Measurements from ENCODE around the gene MBTPS2.
"Not testable (repeated sequence)": the region's sequence is repeated elsewhere in the genome, so short reads cannot be mapped to it uniquely, and the experiment has no call there.

MBTPS2 gene

DNA sequence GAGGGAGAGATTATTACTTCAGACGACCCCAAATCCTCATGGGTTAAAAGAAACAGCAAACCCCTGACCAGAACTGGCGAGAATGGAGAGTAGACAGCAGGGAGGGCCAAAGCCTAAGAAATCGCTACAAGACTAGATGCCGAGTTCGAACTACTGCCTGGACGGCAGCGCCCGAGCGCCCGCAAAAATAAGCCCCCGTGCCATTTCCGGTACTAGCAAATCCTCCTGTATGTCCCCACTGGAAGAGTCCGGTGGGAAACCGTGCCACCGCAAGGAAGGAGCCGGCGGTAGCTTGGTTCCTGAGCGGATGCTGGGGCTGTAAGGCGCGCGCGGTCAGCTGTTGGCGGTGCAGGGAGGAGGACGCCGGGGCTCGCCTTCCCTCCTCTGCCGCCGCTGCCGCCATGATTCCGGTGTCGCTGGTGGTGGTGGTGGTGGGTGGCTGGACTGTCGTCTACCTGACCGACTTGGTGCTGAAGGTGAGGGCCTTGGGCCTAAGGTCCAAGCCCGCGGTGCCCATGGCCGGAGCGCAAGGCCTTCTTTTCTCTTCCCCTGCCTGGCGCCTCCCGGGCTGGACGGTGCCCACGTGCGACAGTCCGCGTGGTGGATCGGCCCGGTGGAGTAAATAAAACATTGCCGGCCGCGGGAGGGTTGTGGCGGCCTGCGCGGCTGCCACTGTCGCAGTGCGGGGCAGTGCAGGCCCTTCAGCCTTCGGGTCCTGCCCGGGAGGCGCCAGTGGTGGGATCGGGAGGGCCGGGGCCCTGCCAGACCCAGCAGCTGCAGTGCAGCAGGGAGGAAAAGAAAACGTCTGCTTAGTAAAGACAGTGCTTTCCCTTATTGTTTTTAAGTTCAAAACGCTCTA is at the start of gene MBTPS2:
TSS of gene MBTPS2 (plus strand) at position 284 of the 859 bp plus-strand sequence. CDS start at position 402, 118 bp downstream.
- peak; percentile 91 for DNase-seq (ENCODE audit: low spot score)

DNA sequence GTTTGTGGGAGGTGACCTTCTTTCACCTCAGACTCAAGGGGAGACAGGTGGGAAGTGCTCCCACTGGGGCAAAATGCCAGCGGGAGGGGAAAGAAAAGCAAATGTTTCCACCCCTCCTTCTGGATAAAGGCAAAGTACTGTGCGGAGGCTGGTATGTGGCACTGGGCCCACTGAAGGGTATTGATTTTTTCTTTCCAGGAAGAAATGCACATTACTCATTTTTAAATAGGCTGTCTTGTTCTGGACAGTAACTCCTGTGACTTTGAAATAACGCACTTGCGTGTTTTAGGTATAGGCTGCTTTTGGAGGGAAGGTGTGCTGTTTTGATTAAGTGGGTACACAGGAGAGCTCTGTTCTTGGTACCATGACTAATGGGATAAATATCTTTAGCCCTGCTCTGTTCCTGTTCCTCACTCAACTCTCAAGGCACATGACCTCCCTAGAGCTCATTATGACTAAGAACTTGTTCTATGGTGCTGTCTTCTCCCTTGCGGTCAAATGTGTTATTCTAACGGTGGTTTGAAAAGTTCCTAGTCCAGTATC is 40.7 kb upstream of the MBTPS2 start:
- DNase-seq (ENCODE audit: low spot score): peak; percentile 16

DNA sequence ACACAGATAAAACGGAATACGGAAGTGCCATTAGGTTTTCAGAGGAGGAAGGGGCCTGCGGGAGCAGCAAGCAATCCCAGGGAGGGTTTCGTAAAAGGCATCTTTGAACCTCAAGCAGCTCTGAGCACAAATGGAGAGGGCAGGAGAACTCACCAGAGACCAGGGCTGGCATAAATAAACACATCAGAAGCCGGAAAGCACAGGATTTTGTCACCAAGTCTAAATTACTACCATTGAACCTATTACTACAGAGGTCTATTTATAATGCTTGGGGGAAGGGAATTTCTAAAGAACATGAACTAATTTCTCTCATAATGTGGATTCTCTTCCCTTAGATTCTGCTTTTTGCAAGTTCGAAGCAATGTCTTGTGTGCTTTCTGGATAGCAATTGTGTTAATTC is 39.6 kb upstream of the MBTPS2 start:
- no peak for DNase-seq (ENCODE audit: low spot score)

DNA sequence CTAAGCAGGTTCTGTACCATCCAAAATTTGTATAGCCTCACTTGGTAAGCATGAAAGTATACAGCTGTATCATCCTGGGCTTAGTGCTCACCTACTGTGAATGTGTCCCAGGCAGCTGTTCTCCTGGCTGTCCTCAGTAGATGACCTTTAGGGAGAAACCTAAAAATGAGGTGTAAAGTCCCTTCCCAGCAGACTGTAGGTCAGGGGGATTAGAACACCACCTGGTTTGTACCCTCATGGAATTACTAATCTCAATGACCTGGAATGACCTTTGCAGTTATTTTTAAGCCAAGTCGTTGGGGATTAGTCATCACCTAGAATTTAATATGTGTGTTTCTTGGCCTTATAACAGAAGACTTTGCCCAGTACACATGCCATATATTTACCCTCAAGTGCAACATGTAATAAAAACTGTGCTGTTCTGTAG is 39.1 kb upstream of the MBTPS2 start:
- DNase-seq (ENCODE audit: low spot score): no peak

DNA sequence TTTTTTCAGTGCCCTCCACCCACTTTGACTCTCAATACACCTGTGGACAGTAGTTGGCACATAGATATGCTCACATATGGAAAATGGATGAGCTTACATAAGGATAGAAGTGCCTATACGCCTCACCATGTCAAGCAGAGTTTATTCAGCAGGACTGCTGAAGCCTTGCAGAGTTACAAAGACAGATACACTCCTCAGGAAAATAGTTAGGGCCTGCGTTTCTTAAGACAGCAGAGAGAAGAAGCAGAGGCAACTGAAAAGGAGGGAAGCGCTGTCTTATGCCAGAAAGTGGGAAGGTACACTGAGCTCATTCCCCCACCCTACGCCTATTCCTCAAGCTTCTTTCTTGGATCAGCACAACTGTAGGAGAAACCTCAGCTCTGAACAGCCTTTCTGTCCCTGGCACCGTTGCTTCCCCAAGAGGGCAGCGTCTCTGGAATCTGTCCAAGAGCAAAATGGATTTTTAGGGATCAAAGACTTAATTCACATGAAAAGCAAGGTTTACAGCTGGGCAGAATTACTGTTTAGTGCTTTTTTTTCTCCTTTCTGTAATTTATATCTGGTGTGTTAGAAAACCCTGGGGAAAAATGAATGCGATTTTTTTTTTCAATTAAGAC is 37.3 kb upstream of the MBTPS2 start:
- no peak for DNase-seq (ENCODE audit: low spot score)

DNA sequence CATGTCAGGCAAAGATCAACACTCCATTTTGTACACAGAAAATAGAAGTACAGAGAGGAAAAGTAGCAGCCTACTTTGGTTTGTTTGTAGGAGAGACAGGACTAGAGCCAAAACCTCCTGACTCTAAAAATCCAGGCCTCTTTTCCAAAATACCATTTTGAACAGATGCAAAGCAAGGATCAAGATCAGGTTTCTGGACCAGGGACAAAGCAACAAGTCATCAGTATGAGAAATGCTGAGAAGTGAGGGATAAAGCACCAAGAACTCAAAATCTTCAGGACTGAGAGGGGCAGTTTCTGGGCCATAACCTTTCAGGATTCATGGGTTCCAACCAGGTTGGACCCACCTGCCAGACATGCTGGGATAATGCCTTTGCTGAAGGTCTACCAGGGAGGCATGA is 36.6 kb upstream of the MBTPS2 start:
- DNase-seq (ENCODE audit: low spot score): no peak

DNA sequence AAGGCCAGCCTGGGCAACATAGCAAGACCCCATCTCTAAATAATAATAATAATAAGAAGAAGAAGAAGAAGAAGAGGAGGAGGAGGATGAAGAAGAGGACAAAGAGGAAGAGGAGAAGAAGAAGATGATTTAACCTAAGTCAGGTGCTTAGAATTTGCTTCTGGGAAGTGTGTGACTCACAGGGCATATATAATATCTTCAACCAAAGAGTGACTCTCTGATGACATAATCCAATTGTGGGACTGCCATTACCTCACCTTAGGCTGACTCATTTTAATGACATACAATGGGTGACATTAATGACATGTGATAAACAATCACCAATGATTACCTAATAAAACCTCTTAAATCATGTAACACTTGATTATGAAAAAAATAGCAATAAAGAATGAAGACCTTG is 32.7 kb upstream of the MBTPS2 start:
- peak; percentile 65 for DNase-seq (ENCODE audit: low spot score)

DNA sequence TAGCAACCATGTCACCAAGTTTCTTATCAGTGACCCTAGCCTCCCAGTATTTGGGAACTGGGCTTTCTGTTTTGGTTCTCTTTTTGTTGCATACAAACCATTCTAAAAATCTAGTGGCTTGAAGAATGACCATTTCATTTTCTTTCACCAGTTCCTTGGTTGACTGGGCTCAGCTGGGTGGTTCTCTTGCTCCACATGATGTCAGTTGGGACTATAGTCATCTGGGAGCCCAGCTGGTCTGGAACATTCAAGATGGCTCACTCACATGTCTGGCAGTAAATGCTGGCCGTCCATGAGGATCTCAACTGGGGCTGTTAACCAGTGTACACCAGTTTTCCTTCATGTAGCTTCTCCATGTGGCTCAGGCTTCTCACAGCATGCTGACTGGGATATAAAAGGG is 27.6 kb upstream of the MBTPS2 start:
- no peak for DNase-seq (ENCODE audit: low spot score)

DNA sequence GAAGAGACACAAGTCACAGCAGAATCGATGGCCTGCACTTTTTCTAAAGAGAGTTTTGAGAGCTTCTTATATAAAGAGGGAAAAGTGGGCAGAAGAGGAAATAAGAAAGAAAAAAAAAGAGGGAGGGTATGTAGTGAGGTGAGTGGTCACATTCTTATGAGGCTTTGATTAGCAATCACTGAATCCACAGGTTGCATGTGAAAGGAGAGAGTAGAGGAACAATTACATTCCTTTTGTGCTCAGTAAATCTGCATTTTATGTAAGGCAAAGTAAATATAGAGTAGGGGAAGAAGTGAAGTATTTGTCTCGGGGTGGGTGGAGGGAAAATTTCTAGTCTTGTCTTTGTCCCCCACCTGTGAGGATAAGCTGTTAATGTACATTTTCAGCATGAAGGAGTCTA is 26.8 kb upstream of the MBTPS2 start:
- DNase-seq (ENCODE audit: low spot score): no peak

DNA sequence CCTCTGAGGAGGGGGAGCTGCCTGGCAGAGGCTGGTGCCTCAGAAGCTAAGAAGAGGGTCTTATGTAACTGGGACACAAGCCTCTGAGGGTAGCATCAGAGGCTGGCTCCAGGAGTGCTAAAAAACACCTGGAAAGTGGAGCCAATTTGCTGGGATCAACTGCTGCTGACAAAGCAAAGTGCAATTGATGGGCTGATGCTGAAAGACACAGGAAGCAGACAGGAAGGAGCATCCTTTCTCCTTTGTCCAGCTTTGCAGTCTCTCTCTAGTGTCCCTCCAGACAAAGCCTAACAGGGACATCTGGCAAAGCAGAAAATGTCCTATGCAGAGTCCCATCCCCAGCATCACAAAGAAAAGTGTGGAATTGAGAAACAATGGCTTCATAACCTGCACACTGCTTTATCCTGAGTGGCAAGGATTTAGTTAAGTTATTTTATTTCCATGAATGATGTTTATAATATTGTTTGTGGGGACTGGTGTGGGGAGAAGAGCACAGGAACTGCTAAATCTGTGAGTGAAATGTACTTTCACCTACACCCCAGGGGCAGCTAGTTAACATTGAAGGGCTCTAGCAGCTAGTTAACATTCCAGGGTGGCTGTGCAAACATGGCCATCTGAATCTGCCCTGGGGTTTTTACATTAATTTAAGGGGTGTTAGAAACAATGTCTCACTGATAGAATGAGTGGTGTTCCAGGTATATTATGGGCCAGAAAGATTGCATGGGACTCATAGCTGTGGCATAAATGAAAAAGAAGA is 25.6 kb upstream of the MBTPS2 start:
- DNase-seq (ENCODE audit: low spot score): no peak

DNA sequence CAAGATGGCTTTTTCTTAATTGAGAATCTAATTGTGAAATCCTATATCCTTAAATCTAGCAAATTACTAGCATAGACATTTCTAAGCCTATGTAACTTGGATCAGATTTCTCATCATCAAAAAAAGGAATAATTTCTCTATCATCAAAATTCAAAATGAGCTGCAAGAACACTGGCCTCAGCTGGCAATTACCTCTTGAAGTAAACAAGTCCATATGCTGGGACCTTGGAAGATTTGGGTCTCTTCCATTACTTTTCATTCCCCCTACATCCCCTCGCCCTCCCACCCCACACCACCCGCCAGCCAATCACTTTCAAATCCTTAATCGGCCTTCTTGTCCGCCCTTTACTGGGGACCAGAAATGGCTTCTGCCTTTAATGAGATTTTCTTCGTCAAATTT is 23.3 kb upstream of the MBTPS2 start:
- no peak for DNase-seq (ENCODE audit: low spot score)

DNA sequence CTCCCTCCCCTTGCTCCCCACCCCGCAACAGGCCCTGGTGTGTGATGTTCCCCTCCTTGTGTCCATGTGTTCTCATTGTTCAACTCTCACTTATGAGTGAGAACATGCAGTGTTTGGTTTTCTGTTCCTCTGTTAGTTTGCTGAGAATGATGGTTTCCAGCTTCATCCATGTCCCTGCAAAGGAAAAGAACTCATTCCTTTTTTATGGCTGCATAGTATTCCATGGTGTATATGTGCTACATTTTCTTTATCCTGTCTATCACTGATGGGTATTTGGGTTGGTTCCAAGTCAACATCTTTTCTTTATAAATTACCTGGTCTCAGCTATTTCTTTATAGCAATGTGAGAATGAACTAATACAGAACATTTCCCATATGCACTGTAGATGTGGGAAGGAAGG is 19.2 kb upstream of the MBTPS2 start:
- DNase-seq (ENCODE audit: low spot score): not testable (repeated sequence)

DNA sequence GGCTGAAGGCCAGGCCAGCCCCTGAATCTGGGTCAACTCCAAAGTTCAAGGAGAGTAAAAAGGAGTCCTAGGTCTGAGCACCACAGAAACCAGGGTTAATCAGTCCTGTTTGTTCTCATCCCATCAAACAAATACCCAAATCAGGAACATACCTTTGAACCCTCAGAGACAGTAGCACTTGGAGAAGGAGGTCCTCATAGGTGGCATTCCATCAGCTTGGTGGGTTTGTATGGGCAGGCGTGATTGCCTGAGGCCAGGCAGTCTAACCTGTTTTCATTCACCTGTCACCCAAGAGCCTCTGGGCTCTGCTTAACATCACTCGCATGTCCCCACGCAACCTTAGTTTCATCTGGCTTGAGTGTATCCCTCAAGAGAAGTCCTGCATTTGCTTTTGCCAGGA is 17.5 kb upstream of the MBTPS2 start:
- no peak for DNase-seq (ENCODE audit: low spot score)

DNA sequence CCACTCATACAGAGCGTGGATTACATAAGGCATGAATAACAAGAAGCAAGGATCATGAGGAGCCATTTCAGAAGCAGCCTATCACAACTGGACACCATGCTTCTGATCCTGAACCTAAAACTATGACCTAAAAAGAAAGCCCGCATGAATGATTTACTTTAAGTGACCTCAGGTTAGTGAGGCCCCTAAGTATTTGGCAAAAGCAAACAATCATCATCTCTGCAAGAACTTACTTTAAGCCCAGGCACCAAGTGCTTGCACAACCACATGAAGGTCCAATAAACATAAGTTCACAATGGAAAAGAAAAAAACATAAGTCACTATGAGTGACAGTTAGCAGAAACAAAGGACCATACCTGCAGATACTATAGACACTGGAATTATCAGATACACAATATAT is 7.9 kb upstream of the MBTPS2 start:
- no peak for DNase-seq (ENCODE audit: low spot score)

DNA sequence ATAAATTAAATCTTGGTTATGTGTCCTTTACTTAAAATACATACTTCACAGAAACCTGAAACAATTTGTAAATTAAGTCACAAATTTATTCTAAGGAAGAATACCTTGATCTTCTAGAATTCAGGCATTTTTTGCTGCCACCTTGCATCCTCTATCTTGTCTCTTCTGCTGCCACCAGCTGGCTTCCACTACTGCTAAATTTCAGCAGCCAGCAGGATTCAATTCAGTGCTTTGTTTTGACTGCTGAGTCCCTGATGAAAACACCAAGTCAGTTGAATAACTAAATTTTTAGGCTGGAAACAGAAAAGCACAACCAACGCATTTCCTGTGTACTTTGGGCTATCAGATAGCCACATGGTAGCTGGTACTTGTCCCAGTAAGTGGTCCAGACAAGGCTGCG is 2.4 kb upstream of the MBTPS2 start:
- DNase-seq (ENCODE audit: low spot score): no peak

DNA sequence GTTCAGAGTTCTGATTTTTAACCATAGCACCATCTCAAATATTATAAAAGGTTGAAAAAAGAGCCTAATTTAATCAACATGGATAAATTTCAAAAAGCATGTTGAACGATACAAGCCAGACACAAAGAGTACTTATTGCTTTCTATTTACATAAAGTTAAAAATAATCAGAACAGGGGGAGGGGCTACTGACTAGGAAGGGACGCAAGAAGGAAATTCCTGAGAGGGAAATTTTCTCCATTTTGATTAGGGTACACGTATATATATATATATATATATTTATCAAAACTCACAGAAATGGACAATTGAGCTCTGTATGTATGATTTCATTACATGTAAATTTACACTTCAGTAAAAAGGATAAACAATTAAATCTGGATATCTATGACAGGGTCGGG is 482 bp upstream of the MBTPS2 start:
- peak; percentile 40 for DNase-seq (ENCODE audit: low spot score)

DNA sequence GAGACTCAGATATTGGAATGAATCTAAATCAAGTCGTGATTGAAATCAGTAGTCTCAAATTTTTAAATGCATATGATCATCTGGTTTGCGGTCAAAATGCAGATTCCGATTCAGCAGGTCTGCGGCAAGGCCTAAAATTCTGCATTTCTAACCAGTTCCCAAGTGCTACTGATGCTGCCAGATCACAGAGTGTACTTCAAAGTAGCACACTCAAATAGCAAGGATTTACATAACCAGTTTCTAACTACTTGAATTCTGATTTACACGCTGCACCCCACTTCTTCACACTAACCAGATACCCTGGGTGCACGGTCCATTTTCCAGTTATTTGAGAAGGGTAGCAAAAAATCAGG is 752 bp downstream of the MBTPS2 start:
- peak; percentile 30 for DNase-seq (ENCODE audit: low spot score)

DNA sequence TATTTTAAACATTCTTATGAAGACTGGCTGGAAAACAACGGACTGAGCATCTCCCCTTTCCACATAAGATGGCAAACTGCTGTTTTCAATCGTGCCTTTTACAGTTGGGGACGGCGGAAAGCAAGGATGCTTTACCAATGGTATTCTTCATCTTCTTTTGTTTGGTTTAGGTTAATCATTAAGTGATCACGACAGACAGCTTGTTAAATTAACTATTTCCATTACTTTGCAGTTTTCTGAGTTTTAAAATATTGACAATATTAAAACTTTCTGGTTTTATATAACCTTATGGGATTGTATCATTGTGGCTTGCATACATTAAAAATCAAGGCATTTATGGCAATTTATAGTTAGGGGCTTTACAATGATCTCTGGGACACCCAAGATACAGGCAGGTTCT is 3.8 kb downstream of the MBTPS2 start:
- DNase-seq (ENCODE audit: low spot score): no peak

DNA sequence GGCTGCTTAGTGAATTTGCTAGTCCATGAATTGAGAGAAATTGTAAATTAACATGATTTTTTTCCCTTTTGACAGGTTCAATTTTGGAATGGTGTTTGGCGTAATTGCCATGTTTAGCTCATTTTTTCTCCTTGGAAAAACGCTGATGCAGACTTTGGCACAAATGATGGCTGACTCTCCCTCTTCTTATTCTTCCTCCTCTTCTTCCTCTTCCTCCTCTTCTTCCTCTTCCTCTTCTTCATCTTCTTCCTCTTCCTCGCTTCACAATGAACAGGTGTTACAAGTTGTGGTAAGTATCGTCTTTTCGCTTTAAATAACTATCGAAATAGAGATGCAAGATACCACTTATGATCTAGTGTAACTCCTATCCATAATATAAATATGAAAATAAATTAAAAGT is 5.7 kb downstream of the MBTPS2 start:
- DNase-seq (ENCODE audit: low spot score): no peak

DNA sequence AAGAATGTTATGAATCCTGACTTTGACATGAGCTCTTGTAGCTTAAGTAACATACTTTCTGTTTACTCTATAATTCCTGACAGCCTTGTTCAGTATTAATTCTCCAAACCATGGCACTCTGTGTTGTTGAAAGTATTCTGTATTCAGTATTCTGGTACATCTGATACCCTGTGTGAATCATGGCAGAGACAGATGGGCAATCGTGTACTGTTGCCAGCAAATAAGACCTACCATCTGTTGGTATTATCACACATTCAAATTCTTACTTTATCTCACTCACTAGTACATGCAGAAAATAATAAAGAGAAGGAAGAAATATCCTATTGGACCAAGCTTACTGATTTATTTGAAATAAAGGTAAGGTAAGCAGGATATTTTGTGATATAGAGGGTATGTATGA is 7.9 kb downstream of the MBTPS2 start:
- no peak for DNase-seq (ENCODE audit: low spot score)

DNA sequence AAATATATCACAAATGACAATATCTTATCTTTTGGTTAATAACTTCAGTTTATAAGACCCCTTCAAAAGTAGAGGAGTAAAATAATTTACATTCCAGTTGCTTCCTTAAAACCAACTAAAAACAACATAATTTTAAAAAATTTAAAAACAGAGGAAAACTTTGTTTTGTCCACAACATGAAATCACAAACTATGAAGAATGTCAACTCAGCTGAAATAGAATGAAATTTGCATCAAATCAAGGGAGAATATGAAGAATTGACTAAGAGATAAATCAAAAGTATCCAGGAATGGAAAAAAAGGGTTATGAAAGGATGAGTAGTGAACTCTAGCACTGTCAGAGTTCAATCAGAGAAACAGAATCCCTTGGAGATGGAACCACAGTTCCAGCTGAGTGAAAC is 14.2 kb downstream of the MBTPS2 start:
- DNase-seq (ENCODE audit: low spot score): no peak

DNA sequence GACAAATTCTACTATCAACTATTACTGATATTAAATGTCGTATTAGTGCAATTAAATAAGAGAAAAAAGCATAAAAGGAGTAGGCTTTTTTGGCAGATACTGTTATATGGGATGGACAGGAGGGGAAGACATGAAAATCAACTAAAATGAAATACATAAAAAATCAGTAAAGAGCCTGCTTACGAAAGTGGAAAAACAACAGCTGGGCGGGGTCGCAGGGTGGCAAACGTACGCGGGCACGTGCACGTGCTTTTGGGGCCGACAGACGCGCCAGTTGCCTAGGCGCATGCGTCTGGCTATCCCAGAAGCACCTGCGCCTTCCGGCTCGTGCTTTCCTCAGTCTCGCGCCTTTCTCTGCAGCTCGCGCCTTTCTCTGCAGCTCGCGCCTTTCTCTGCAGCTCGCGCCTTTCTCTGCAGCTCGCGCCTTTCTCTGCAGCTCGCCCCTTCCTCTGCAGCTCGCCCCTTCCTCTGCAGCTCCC is 16.6 kb downstream of the MBTPS2 start, which contains the start of gene YY2:
TSS of gene YY2 (plus strand) at position 51 of the 479 bp plus-strand sequence. CDS start 498 bp downstream, outside the sequence.
- no peak for DNase-seq (ENCODE audit: low spot score)

Measured in RKO (cell line).